ENCODE results near the gene GSTP1.

- TF ChIP-seq REST (IDR thresholded peaks at IDR 0.05; ENCODE audit: insufficient read depth in 1 of 2, low read depth in 2 of 2, low read length in 1 of 2) (no peak), CTCF (IDR thresholded peaks at IDR 0.05) (no peak), TCF7L2 (IDR thresholded peaks at IDR 0.05; ENCODE audit: low read depth, low read length) (no peak), POLR2AphosphoS5 (IDR thresholded peaks at IDR 0.05; ENCODE audit: low read depth, low read length) (no peak)
Observed at GRCh38 chr11:67571443-67571842, 12.2 kb upstream of the GSTP1 start.
